ENCODE data around the gene RYR3. TPM values are rescaled to one million over a fixed set of nuclear protein-coding genes. Genes with fewer than 3 reads are reported as not detected.
"Not testable (repeated sequence)": the region's sequence is repeated elsewhere in the genome, so short reads cannot be mapped to it uniquely, and the experiment has no call there.

Gene RYR3
- total RNA-seq, 1 donor from 2014 or later, result 0.08 TPM

GRCh38 chr15:33807665-33808064 lies 496.9 kb downstream of the RYR3 start:
- no peak for DNase-seq
- Histone ChIP-seq H3K36me3 (no peaks in the 10 kb centered on the region), H3K9me3 (replicated peaks) (no peaks in the 10 kb centered on the region), H3K27me3 (ENCODE audit: low read depth) (peaks cover 35% of the 10 kb centered on the region), H3K4me1 (no peaks in the 10 kb centered on the region), H3K4me3 (no peak overlapping the region), H3K27ac (replicated peaks) (no peak overlapping the region)
- TF ChIP-seq, protein P1, sequence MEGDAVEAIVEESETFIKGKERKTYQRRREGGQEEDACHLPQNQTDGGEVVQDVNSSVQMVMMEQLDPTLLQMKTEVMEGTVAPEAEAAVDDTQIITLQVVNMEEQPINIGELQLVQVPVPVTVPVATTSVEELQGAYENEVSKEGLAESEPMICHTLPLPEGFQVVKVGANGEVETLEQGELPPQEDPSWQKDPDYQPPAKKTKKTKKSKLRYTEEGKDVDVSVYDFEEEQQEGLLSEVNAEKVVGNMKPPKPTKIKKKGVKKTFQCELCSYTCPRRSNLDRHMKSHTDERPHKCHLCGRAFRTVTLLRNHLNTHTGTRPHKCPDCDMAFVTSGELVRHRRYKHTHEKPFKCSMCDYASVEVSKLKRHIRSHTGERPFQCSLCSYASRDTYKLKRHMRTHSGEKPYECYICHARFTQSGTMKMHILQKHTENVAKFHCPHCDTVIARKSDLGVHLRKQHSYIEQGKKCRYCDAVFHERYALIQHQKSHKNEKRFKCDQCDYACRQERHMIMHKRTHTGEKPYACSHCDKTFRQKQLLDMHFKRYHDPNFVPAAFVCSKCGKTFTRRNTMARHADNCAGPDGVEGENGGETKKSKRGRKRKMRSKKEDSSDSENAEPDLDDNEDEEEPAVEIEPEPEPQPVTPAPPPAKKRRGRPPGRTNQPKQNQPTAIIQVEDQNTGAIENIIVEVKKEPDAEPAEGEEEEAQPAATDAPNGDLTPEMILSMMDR (IDR thresholded peaks at IDR 0.05; ENCODE audit: borderline replicate concordance), result no peak
- intact Hi-C loops (cut with micrococcal nuclease), result no loop called here

GRCh38 chr15:33808720-33809457 lies 498.1 kb downstream of the RYR3 start:
- Histone ChIP-seq H3K27ac (replicated peaks) (no peak overlapping the region), H3K27me3 (ENCODE audit: low read depth) (peaks cover 30% of the 10 kb centered on the region), H3K4me1 (no peaks in the 10 kb centered on the region), H3K9me3 (replicated peaks) (no peaks in the 10 kb centered on the region), H3K4me3 (no peak overlapping the region), H3K36me3 (no peaks in the 10 kb centered on the region)
- intact Hi-C loops (cut with micrococcal nuclease), result no loop called here
- no peak for DNase-seq
- TF ChIP-seq, protein P1 (IDR thresholded peaks at IDR 0.05; ENCODE audit: borderline replicate concordance), result no peak

DNA sequence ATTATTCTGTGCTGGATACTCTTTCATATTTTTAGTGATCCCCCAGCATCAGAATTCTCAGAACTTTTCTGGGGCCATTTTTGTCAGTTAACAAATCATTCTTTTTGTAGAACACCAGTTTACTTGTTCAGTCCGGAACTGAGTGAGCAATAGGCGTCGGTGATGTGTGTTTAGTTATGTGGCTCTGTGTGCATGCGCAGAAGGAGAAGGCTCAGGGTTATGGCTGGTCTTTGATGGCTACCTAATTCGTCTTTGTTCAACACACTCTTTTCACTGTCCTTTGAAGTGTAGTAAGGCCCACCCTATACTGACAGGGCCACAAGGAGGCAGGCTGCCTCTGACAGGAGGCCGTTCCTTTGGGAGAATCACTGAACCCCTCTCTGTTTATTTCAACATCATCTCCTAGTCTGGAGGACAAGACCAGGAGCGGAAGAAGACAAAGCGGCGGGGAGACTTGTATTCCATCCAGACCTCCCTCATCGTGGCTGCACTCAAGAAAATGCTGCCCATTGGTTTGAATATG lies 499.4 kb downstream of the RYR3 start:
- Histone ChIP-seq H3K36me3 (no peaks in the 10 kb centered on the region), H3K27me3 (ENCODE audit: low read depth) (peaks cover 30% of the 10 kb centered on the region), H3K4me1 (no peaks in the 10 kb centered on the region), H3K27ac (replicated peaks) (no peak overlapping the region), H3K9me3 (replicated peaks) (no peaks in the 10 kb centered on the region), H3K4me3 (no peak overlapping the region)
- DNase-seq, result no peak
- TF ChIP-seq, protein P1 (IDR thresholded peaks at IDR 0.05; ENCODE audit: borderline replicate concordance), result no peak
- intact Hi-C loops (cut with micrococcal nuclease), result no loop called here

DNA sequence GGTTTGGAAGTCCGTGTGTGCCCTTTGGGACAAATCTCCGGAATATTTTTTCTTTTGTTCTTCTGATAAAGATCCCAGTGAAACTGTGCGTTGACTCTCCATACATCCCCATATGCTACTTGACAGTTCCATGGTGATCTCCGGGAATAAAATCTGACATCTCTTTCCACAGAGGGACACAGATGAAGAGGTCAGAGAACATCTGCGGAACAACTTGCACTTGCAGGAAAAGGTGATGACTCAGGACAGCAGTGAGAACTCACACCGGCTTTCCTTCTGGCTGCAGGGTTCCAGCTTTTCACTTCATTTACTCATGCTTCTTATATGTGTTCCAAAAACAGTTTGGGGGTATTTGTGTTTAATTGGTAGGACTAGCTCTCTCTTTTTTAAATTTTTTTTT lies 500.0 kb downstream of the RYR3 start:
- intact Hi-C loops (cut with micrococcal nuclease), result no loop called here
- DNase-seq, result no peak

GRCh38 chr15:33813891-33814290 lies 503.1 kb downstream of the RYR3 start:
- TF ChIP-seq, protein P1 (IDR thresholded peaks at IDR 0.05; ENCODE audit: borderline replicate concordance), result no peak
- Histone ChIP-seq H3K4me3 (no peak overlapping the region), H3K27me3 (ENCODE audit: low read depth) (peaks cover 11% of the 10 kb centered on the region), H3K27ac (replicated peaks) (no peak overlapping the region), H3K9me3 (replicated peaks) (no peaks in the 10 kb centered on the region), H3K36me3 (no peaks in the 10 kb centered on the region), H3K4me1 (no peaks in the 10 kb centered on the region)
- no peak for DNase-seq
- intact Hi-C loops (cut with micrococcal nuclease), result no loop called here

More for the DNA sequence above, 500.0 kb downstream of the RYR3 start:
- TF ChIP-seq, protein P1 (IDR thresholded peaks at IDR 0.05; ENCODE audit: borderline replicate concordance), result no peak
- H3K4me3 ChIP-seq, result no peak overlapping the region
- no peaks in the 10 kb centered on the region for H3K4me1 ChIP-seq
- H3K27me3 ChIP-seq (ENCODE audit: low read depth), result peaks cover 30% of the 10 kb centered on the region
- no peaks in the 10 kb centered on the region for H3K36me3 ChIP-seq
- H3K27ac ChIP-seq (replicated peaks), result no peak overlapping the region
- no peaks in the 10 kb centered on the region for H3K9me3 ChIP-seq (replicated peaks)

DNA sequence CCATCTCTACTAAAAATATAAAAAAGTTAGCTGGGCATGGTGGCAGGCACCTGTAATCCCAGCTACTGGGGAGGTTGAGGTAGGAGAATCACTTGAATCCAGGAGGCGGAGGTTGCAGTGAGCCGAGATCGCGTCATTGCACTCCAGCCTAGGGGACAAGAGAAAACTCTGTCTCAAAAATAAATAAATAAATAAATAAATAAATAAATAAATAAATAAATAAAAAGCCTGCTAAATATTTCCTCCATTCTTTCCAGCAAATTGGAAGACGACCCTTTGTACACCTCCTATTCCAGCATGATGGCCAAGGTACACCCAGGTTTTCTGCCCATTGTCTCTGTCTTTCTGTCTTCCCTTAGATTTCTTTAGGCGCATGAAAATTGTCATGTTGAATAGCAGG lies 508.7 kb downstream of the RYR3 start:
- H3K9me3 ChIP-seq (replicated peaks); H3K27ac ChIP-seq (replicated peaks); intact Hi-C loops (cut with micrococcal nuclease); H3K36me3 ChIP-seq; H3K4me1 ChIP-seq; DNase-seq; H3K4me3 ChIP-seq; H3K27me3 ChIP-seq (ENCODE audit: low read depth): not testable (repeated sequence)

Measured in left ventricle myocardium inferior (tissue), 1 donor.